ENCODE measurements around the gene PLA2G4E.

DNA sequence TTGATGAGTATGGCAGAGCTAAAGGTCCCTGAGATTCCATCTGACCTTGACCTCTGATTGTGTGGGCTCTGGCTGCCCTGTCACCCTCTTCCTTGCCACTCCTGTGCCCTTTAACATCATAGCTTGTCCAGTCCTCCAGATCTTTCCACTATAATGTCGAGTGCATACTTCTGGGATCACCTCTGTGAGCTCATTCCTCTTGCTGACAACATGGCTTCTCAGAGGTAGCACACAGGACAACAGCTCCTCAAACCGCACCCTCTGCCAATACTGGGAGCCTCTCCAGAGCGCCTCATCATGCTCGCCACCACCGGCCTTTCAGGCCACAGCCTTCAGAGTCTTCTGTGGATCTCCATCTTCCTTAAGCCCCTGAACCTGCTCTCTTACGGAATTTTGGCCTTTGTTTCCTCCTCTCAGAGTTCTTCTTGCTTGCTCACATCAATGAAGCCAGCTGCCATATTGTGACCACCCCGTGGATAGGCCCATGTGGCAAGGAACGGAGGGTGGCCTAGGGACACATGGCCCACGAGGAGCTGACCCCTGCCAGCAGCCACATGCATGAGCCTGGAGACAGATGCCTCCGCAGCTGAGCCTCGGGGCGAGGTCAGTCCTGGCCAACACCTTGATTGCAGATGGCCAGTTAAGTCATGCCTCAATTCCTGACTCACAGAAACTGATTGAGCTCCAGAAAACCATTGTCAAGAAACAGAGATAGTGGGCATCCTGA is 42.4 kb upstream of the PLA2G4E start:
- TF ChIP-seq CTCF (conservative IDR thresholded peaks at IDR 0.05; ENCODE audit: low read depth, low read length) (no peak), EZH2 (IDR thresholded peaks at IDR 0.05; ENCODE audit: low read length, unreplicated experiment) (no peak), EZH2phosphoT487 (IDR thresholded peaks at IDR 0.05; ENCODE audit: borderline replicate concordance, low read length) (no peak)
